LoVo (cell line): ENCODE data around the gene ABL1.
"Not testable (repeated sequence)": the region's sequence is repeated elsewhere in the genome, so short reads cannot be mapped to it uniquely, and the experiment has no call there.

Experiments
- DNase-seq: peaks from one replicate; pipeline ENCODE4 v3.0.0-alpha.2; 2016; ENCODE audit warnings: low spot score

ABL1 gene

DNA sequence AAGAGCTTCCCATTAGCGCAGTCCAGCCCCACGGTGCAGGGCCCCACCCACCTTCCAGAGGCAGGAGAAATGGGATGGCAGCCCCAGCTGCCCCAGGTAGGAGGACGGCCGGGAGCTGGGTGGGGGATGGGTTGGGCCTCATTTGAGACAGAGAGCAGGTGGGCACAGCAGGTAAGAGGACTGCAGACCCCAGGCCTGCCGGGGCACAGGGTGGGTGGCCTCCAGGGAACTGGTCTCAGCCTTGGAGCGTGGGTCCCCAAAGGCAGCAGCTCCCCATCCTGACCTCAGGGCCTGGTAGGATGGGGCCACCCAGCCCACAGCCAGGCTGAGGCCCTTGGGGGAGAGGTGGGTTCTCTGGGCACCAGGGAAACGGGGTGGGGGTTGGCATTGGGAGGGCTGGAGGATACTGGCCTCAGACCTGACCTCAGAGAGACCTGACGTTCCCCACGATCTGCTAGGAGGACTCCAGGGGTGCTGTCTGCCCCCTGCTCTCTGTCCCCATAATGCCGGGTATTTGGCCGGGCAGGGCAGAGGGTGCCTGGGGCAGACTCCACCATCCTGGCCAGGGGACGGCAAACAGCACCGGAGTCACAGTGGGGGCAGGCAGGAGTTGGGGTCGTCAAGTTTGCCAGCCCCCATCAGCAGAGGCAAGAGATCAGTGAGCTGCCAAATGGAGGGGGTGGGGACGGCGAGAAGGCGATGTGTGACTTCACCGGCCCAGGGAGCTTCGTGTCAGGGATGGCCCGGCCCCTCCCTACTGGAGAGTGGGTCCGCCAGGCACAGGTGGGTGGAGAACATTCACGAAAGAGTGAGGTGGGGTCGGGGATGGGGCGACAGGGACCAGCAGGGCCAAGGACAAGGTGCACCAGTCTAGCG, 68.4 kb downstream of the ABL1 start:
- DNase-seq: no peak

DNA sequence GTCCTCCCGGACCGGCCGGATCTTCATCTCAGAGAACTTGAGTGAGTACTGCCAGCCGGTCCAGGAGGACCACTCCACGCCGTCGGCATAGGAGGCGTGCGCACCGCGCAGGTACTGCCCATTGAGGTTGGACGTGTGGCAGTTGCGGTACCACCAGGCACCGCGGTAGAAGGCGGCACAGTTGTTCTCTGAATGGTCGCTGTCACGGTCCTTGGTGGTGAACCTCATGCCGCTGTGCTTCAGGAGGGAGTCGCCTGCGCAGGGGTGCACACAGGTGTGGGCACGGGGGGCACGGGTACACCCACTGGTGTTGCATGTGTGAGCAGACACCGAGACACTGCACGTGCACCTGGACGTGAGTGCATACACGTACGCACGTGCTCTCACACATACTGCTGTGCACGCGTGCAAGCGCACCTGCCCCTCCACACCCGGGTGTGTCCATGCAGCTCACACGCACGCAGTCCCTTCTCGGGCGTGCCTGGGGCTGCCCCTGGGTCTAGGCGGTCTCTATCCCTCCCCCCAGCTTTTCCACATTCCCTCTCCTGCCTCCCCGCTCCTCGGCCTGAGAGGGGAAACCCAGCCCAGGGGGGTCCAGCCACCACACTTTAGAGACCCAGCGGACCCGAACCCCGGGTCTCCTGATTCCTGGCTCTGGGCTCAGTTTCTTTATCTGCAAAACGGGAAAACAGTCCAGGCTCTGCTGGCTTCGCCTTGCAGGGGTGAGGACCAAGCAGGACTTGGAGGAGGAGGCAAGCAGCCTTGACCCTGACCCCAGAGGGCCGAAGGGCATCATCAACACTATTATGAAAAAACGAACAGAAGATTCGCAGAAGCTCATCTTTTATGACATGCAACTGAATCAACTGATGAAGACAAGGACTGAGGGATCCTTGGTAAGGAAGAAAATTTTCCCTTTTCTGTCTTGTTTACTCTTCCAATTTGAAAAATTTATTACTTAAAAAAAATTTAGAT, 69.3 kb downstream of the ABL1 start:
- no peak for DNase-seq

DNA sequence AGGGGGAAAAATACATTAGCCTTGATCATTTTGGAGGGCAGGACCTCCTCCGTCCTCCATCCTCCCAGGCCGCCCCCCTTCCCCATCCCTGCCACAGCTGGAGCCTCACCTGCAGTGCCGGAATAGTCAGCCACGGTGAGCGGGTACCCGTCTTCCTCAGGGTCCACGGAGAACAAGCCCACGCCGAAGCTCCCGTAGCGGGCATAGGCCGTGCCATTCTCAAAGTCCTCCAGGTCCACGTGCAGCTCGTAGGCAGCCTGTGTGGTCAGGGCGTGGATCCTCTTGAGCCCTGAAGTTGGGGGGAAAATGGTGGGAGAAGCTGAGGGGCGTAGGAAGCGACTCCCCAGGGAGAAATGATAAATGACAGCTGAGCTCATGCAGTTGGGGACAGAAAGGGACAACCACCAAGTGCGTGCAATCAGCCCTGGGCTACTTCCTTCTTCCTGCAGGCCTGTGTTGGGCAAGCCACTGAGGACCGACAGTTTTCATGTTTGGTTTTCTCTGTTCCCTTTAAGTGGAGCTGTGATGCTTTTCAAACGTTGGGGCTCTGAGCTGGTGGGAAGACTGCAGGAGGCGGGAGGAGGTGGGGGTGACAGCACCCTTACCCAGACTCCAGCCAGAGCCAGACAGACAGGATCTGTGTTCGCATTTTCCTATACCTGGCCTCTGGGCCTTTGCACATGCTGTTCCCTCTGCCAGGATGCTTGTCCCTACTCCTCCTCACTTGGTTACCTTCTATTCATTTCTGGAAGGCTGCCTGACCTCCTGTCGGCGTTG, 70.3 kb downstream of the ABL1 start:
- DNase-seq: no peak

DNA sequence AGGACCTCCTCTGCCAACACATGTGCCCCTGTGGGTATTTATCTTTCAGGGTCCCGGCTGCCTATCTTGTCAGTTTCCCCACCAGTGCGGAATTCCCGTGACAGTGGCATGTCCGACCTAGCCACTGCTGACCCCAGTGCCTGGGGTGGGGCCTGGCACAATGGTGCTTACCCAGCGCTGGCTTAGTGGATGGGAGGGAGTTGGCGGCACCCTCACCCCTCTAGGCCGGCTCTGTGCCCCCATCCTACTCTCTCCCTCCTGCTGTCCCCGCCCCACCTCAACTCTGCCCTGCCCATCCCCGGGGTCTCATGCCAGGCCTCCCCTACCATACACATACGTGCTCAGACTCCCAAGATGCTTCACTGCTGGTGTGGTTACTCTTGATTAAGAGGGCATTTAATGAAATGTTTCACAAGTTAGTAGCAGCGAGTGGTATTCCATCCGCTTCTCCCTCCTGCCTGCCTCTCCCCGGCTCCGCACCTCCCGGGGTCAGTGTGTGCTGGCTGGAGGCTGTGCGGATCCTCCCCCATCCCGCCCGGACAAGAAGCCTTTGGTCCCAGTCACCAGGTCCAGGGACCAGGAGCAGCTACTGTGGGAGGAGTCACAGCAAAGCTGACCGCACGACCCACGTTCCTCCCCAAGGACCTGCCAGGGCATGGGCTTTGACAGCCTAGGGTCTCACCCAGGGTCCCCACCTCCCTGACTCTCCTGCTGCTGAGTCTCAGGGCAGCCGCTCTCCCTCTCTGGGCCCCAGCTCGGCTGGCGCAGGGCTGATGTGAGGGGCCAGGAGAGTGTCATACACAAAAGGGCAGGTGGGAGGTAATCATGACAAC, 71.1 kb downstream of the ABL1 start:
- no peak for DNase-seq

DNA sequence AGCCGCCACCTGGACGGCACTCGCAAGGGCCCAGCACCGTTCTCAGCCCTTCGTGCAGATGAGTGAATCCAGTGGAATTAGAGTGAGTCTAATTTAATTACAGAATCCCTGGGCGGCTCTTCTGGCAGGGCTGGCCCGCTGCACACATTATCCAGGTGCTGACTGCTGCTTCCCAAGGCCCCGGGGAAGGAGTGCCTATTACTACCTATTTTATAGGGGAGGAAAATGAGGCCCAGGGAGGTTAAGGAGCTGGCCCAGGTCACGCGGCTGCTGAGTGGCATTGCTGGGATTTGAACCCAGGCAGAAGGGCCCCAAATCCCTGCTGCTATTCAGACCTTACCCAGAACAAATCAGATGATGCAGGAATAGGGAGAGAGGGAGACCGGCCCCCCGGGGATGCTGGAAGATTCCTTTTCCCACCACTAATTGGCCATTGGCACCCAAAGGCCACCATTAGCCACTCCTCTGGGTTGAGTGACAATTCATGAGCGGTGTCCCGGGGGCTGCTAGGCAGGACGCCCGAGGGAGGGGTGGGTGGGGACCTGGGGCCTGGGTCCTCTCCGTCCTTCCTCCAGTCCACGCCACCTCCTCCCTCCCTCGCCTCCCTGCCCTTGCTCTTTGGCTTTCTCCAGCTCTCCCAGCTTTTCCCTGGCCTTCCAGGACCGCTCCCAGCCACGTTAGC, 71.8 kb downstream of the ABL1 start:
- DNase-seq: no peak

DNA sequence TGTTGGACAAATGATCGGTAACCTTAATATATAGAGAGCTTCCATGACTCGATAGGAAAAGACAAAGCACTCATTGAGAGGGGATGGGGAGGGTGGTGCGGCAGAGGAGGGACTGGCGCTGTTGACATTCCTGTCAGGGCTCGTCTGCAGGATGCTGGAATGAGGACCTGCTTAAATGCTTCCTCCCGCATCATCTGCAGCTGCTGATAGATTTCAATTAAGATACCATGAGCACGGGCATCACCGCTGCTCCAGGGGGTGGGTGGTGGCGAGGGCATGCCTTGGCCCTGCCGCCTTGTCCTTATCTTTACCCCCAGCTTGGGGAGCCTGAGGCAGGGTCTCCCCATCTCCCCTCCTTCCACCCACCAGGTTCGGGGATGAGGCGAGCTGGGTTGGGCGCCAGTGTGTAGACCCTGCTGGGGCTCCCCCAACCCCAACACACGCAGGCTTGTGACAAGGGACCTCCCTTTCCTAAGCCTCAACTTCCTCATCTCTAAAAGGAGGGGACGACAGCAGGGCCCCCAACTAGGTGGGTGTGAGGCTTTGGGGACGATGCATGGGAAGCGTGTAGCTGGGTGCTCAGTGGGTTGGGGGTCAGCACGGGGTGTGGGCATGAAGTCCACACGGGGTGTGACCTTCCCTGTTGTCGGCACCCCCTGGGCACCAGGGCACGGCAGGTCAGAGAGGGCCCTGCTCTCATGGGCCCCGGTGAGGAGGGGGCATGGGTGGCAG, 73.3 kb downstream of the ABL1 start:
- DNase-seq: no peak

DNA sequence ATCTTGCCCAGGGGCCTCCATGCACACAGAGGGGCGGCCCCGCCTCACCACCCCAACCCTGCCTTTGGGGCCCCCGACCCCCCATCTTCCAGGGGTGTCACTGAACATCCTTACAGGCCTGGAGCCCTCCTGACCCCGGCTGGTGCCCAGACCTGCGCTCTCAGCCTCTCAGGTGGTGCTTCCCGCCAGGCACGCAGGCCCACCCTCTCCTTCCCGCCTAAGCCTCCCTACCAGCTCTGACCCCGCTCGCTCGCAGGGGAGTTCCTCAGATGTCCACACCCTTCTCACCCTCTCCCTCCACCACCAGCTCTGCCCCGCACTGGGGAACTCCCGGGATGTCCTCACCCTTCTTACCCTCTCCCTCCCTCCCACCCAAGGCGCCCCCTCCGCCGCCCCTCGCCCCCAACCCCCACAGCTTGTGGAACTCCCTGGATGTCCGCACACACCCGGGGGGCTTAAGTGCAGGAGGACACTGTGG, 73.9 kb downstream of the ABL1 start:
- no peak for DNase-seq

DNA sequence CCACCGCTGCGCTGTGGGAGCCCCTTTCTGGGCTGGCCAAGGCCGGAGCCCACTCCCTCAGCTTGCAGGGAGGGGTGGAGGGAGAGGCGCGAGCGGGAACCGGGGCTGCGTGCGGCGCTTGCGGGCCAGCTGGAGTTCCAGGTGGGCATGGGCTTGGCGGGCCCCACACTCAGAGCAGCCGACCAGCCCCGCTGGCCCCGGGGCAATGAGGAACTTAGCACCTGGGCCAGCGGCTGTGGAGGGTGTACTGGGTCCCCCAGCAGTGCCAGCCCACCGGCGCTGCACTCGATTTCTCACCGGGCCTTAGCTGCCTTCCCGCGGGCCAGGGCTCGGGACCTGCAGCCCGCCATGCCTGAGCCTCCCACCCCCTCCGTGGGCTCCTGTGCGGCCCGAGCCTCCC, 75.0 kb downstream of the ABL1 start:
- not testable (repeated sequence) for DNase-seq

DNA sequence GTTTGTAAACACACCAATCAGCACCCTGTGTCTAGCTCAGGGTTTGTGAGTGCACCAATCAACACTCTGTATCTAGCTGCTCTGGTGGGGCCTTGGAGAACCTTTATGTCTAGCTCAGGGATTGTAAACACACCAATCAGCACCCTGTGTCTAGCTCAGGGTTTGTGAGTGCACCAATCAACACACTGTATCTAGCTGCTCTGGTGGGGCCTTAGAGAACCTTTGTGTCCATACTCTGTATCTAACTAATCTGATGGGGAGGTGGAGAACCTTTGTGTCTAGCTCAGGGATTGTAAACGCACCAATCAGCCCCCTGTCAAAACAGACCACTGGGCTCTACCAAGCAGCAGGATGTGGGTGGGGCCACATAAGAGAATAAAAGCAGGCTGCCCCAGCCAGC, 75.6 kb downstream of the ABL1 start:
- not testable (repeated sequence) for DNase-seq

DNA sequence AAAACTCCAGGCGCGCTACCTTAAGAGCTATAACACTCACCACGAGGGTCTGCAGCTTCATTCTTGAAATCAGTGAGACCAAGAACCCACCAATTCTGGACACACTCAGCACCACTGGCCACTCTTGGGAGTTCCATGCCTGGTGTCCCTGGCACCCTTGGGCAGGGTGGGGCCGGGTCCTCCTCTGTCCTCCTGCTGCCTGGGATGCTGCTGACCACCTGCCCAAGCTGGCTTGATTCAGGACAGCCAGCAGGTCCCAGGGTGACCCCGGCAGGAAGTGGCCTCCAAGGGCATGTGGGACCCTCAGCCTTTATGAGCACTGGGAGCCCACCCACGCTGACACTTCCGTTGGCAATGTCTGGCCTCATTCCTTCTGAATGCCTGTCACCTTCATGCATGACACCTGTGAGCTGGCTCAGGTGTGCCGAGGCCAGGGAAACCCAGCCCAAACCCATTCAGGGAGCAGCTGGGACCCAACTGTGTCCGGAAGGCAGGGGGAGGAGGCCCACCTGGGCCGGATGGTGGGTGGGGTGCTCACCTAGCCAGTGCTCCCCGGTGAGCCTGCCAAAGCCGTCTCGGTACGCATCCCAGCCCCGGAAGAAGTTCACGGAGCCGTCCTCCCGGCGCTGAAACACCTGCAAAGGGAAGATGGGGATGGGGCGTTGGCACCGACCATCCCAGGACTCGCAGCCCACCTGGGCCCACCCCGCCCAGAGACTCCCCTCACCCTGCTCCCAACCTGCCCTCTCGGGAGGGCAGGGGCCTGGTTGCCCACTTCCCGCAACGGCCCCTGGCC, 76.4 kb downstream of the ABL1 start:
- DNase-seq: no peak

DNA sequence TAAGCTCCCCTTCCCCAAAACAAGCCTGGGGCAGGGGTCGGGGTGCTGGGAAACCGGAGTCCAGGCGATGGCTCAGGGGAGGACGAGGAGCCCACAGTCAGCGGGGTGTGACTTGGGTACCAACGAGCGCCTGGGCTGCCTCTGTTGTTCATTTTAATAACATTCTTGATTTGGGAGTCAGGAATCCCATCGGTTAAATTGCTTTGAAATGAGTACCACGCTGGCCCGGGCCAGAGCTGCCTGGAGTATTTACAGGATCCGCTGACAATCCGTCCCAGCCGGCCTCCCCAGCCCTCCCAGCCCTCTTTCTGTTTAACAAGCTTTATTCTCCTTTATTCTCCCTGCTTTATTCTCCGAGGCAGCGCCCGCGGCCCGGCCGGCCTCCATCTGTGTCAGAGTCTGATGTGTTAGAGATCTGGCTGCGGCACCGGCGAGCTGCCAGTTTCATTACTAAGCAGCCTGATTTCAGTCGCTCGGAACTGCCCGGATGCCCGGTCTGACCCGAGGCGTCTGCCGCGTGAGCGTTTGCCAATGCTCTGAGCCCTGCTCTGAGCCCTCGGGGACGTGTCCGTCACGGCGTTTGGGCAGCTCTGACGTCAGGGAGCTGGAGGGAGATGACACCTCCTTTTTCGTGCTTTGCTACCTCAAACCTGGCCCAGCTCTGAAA, 78.0 kb downstream of the ABL1 start:
- DNase-seq: no peak

DNA sequence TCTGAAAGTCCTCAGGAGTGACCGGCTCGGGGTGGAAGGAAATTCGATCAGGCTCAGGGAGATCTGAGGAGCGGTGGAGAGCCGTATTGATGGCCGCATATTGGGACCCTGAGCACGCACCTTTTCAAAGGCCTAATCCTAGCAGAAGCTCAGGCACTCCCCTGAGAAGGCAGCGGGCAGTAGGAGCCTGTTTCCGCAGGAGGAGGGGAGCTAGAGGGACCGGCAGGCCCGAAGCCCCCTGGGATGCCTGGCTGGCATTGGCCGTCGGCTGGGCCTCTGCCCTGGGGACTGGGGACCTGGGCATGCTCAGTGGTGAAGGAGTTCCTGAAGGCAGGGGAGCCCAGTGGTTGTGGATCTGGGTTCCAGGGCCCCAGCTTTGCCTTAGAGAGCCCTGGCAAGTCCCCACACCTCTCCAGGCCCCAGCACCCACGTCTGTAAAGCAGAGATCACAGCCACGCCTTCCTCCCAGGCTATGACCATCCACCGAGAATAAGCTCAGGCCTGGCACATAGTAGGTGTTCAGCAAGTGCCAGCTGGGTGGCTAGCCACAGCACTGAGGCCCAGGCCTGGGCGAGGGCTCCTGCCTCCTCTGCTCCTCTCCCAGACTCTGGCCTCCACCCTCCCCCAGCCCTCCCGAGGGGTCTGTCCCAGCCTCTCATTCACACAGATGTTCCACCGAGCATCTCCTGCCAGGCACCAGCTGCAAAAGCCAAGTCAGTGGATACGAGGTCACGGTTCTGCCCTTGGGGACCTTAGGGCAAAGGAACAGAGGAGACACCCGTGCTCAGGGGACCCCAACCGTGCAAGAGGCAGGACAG, 78.8 kb downstream of the ABL1 start:
- DNase-seq: no peak

DNA sequence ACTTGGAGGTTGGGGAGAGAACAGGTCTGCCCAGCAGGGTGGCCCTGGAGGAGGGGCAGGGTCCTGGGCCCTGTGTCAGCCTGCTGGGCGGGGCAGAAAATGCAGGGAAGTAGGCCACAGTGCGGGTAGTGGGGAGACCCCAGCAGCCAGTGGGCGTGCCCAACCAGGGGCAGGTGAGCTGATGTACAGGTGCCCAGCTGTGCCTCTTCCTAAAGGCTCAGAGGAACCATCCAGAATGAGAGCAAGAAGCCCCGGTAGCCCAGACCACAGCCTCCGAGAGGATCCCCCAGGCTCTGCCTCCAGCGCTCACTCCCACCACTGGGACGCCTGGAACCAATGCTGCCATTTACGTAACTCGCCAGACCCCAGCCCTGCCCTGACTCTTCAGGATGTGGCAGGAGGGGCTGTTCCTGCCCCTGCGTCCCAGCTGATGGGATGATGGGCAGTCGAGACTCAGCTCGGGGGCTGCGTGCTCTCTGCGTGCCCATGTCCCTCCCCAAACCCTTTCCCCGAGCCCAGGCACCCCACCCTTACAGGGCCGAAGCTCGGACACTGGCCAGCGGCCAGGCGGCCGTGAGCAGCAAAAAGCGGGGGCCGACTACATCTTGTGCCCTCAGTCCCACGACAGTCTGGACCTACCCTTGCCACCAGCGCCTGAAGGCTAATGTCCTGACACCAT, 79.5 kb downstream of the ABL1 start:
- DNase-seq: no peak

DNA sequence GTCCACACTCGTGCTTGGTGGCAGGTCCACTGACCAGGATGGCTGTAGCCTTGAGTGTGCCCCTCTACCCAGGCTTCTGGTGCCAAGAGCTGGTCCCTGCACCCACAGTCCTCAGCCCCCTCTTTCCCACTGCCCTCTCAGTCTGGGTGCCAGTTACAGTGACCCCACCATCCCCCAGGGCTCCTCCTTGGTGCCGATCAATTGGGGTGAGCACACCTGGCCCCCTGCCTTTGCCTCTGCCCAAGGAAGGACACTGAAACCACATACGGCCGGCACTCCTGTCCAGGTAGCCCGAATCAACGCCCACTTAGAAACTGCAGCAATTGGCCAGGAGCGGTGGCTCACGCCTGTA, 80.0 kb downstream of the ABL1 start:
- DNase-seq: no peak

DNA sequence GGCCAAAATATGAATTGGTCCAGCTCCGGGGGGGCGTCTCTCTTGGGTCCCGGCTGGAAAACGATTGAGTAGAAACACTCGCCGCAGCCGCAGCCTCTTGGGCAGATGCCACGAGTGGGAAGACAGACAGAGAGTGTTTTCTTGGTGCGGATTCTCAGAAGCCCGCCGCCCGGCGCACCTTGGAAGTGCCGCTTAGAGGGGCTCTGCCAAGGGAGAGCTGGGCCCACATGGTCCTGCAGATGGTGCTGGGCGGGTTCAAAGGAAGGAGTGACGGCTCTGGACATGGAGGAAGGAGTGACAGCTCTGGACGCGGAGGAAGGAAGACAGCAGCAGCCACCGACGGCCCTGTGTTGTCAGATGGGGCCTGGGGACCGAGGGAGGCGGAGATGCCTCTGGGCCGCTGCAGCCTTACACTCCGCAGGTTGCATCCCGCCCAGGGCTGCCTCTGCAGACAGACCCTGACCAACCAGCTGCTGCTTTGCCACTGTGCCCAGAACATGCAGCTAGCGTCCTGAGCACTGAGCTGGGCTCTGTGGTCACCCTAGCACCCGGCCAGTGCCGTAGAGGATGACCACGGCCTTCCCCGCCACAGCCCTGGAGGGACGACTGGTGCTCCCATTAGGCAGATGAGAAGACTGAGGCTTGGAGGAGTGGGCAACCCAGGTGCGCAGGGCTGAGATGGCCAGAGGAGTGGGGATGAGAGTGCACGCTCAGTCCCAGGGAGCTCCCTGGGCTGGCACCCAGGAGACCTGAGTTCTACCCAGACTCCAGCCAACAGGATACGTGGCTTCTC, 82.3 kb downstream of the ABL1 start:
- DNase-seq: no peak
